HG02885 (cell line): ENCODE data around the gene NCKAP5.

Experiments
- ATAC-seq: cut with Tn5 transposase; IDR thresholded peaks from one replicate; pipeline ENCODE4 v1.9.1; 2021; ENCODE audit warnings: mild to moderate bottlenecking; ENCODE audit not compliant: unreplicated experiment, poor library complexity

The NCKAP5 gene

GRCh38 chr2:133194362-133194655 is 374.0 kb downstream of the NCKAP5 start:
- no peak for ATAC-seq

GRCh38 chr2:133193544-133194361 is 374.5 kb downstream of the NCKAP5 start:
- ATAC-seq: no peak

- no peak for ATAC-seq
Measured at GRCh38 chr2:133192028-133192427, 376.2 kb downstream of the NCKAP5 start.

- ATAC-seq: no peak
Measured at GRCh38 chr2:133177196-133177595, 391.1 kb downstream of the NCKAP5 start.

DNA sequence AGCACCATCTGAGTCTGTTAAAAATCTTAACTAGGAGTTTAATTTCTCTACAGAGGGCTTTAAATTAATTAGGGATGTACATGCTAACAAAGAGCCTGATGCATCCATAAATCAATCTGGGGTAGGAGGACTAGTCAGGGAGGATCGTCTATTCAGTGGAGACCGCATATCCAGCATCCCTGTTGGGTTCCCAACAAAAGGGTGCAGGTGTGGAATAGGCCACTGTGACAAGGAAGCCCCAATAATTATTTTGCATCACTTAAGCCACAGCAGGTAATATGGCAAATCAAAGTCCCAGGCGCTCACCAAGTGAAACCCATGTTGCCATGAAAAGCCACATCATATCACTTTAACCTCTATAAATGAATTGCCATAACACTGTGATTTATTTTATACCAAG is 392.3 kb downstream of the NCKAP5 start:
- ATAC-seq: no peak

DNA sequence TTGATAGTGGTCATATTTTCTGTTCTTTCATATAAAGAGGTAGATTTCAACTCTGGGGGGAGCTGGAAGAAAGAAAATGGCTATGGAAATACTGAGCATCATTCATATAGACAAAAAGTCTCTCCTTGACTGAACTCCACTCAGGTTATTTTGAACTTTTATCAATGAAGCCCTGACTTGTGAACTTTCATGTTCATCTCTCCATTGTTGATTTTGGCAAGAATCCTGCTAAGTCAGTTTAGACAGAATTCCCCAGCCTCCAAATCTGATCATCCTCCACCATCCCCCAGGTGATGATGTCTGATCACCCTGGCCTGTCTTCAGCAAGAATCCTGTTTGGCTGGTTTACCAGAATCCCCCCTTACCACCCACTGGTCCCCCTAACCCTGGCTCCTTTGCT is 395.0 kb downstream of the NCKAP5 start:
- no peak for ATAC-seq

GRCh38 chr2:133171393-133172004 is 396.8 kb downstream of the NCKAP5 start:
- peak; percentile 74 for ATAC-seq

GRCh38 chr2:133169274-133169912 is 398.9 kb downstream of the NCKAP5 start:
- no peak for ATAC-seq

- no peak for ATAC-seq
Measured at GRCh38 chr2:133167990-133168389, 400.3 kb downstream of the NCKAP5 start.

GRCh38 chr2:133167223-133167622 is 401.0 kb downstream of the NCKAP5 start:
- ATAC-seq: no peak

DNA sequence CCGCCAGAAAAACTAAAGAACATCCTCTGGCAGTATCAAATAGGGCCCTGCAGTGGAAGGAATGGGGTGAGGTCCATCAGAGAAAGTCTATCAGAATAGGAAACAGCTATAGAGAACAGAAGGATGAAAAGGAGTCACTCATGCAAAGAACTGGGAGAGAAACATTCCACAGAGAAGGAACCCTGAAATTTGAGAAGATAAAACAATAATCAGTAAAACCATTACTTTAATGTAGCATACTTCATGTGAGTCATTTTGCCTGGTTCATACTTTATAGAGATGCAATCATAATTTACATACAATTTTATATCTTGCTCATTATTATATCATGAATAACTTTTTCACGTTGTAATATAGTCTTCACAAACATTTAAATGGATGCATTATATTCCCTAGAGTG is 402.2 kb downstream of the NCKAP5 start:
- no peak for ATAC-seq

DNA sequence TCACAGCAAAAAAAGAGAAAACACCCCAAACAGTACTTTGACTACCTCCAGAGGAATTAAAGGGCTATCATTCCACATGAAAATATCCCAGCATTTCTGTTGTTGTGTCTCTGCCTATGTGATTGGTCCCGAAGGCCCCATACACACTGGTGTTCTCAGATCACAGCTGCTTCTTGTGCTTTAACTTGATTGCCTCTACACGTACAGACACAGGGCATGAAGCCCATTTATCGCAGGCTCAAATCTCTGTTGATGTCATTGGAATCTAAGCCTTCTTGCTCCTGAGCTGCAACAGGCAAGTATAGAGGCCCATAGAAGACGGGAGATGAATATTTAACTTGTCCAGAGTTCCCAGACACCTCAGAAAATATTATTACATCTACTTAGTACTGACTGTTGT is 405.2 kb downstream of the NCKAP5 start:
- no peak for ATAC-seq

DNA sequence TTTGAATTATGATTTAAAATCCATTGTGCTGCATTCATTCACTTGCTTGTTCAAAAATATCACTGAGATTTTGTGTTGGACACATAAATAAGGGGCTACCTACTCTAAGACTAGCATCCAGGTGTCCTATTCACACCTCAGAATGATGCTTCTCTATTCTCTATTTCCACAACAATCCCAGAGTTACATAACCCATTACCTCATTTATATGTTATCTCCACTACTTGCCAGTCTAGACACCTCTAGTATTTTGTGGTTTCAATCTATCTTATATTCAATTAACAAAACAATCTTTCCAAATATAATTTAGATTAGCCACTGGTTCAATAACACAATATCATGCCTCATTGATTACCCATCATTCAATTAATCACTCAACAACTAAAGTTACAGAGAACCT is 409.8 kb downstream of the NCKAP5 start:
- ATAC-seq: no peak

GRCh38 chr2:133158024-133158423 is 410.2 kb downstream of the NCKAP5 start:
- no peak for ATAC-seq

DNA sequence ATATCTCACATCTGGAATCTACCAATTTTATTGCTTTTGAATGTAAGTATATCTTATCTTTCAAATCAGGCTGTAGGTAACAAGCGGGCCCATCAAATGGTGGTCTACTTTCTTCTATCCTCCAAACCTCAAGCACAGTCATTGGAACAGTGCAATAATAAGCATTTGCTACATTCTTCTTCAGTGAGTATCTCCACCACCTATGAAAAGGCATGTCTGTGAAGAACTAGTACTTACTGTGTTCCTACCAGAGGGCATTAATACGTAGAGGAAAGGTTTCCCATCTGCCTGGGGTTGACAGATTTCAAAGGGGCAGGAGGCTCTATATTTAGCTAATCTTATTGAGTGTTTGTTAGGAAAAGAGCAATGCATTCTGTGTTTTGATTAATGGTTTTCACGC is 411.1 kb downstream of the NCKAP5 start:
- ATAC-seq: no peak

GRCh38 chr2:133152801-133153200 is 415.5 kb downstream of the NCKAP5 start:
- no peak for ATAC-seq

DNA sequence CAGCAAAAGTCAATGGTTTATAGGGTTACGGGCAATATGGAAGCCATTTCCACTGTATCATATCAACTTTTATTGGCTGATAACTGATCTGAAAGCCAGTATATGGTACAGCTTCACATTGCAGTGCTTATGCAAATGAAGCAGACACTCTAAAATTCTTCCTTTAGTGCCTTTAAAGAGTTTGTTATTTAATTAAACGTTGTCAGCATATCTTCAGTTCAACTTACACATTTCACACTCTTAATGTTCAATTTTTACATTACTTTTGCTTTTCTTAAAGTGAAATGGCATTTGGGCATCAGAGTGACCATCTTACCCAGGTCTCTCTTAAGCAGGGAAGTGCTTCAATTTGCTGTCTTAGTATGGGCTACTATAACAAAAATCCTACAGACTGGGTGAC is 420.1 kb downstream of the NCKAP5 start:
- no peak for ATAC-seq

GRCh38 chr2:133146893-133147292 is 421.4 kb downstream of the NCKAP5 start:
- no peak for ATAC-seq

- no peak for ATAC-seq
Measured at GRCh38 chr2:133143645-133144044, 424.6 kb downstream of the NCKAP5 start.

- no peak for ATAC-seq
Measured at GRCh38 chr2:133142087-133142486, 426.2 kb downstream of the NCKAP5 start.

DNA sequence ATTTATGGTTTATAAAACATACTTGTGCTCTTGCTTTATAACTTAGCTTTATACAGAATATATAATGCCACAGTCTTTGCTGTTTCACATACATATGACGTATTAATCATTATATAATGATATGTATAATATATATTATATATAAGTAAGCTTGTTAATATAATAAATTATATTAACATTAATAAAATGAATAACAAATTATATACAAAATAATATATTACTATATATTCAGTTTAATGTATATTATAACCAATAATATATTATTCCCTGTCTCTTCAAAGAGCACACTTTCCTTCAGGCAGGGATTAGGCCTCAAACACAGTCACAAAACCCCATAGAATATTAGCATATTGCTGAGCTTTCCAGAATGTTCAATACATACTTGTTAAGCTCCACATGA is 427.6 kb downstream of the NCKAP5 start:
- no peak for ATAC-seq
